NCI-H774 (cell line): ENCODE data around the gene TYMP.

Source experiments
- DNase-seq: peaks from one replicate; lab custom pipeline; 2025; lab: John Stamatoyannopoulos, UW

Gene TYMP

GRCh38 chr22:50483556-50483955 is 46.3 kb downstream of the TYMP start:
- DNase-seq: no peak

- no peak for DNase-seq
Observed at GRCh38 chr22:50483106-50483505, 46.7 kb downstream of the TYMP start.

- no peak for DNase-seq
Observed at GRCh38 chr22:50482107-50483074, 47.4 kb downstream of the TYMP start.

- no peak for DNase-seq
Observed at GRCh38 chr22:50481440-50482106, 48.2 kb downstream of the TYMP start, which contains the start of gene ADM2. TSS of gene ADM2 (plus strand) at chr22:50481543. CDS start at chr22:50481848, 305 bp downstream.

GRCh38 chr22:50481045-50481439 is 48.8 kb downstream of the TYMP start:
- DNase-seq: no peak

GRCh38 chr22:50479721-50480120 is 50.1 kb downstream of the TYMP start:
- no peak for DNase-seq

- DNase-seq: no peak
Observed at GRCh38 chr22:50477923-50478322, 51.9 kb downstream of the TYMP start.

GRCh38 chr22:50476868-50477267 is 52.9 kb downstream of the TYMP start:
- DNase-seq: no peak
